B cell (primary cell): ENCODE results near the gene TUFM.

Source experiments
- CTCF ChIP-seq: fragments of 200-600 bp; IDR thresholded peaks from one replicate; pipeline ENCODE4 v1.8.0; 2022; ENCODE audit warnings: antibody characterized with exemption, mild to moderate bottlenecking
- EZH2 ChIP-seq: IDR thresholded peaks from 2 replicates; pipeline ENCODE4 v1.6.1; 2012; ENCODE audit warnings: borderline replicate concordance, low read depth, mild to moderate bottlenecking, moderate library complexity, low read length; ENCODE audit not compliant: insufficient read depth, poor library complexity, severe bottlenecking

- TF ChIP-seq EZH2: no peak
- TF ChIP-seq CTCF: no peak
Observed at GRCh38 chr16:28879261-28879840, 33.2 kb upstream of the TUFM start.
